NCI-H1436 (cell line): ENCODE results near the gene BCKDHB.
"Not testable (repeated sequence)": the region's sequence is repeated elsewhere in the genome, so short reads cannot be mapped to it uniquely, and the experiment has no call there.

Source experiments
- DNase-seq: peaks from one replicate; lab custom pipeline; 2025; lab: John Stamatoyannopoulos, UW

Gene BCKDHB

DNA sequence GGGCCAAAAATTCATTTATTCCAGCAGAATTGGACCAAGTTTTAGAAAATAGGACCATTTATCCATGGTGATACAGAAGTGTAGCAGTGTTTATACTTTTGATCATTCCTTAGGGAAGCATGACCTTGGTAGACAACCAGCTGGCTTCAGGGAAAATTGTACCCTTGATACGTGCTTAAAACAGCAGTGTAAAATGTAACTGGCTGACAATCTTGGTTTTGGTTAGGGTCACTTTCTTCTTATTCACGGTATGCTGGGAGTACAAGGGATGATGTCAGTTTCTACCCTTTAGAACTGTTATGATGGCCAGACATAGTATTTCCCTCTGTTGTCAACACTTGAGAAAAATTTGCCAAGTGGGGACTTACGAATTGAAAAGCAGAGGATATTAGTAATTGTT, 157.1 kb downstream of the BCKDHB start:
- no peak for DNase-seq

DNA sequence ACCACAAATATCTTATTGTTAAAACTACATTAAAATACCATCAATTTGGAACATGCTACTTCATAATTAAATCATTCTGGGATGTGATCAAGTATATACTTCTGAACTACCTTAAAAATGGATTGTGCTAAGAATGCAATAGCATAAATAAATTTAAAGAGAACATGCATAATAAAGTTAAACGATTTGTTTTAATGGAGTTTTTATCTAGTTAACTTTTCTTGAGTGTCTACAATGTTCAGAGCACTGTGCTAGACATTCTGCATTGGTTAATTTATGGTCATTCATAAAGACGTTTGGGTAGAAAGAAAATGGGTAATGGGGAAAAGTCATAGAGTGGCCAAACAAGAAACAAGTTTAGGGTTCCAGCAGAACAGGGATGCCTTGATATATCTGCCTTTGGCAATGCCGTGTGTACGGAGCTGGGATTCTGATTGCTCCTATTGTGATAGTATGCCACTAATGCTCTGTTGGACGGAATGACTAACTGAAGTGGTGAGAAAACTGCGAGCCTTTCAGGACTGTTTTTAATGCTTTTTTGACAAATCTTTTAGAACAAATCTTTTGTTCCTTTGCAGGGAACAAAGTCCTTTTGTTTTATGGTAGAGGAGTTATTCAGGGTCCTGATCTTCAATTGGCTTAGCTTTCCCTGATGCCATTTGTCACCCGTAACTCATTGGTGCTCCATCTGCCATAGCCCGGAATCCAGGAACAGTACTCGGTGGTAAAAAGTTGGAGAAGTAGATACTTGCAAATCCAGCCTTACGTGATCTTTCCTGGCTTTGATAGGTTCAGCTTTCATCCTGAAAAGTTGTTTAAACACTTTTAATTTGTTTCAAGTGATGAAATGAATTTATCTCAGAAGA, 162.6 kb downstream of the BCKDHB start:
- no peak for DNase-seq

DNA sequence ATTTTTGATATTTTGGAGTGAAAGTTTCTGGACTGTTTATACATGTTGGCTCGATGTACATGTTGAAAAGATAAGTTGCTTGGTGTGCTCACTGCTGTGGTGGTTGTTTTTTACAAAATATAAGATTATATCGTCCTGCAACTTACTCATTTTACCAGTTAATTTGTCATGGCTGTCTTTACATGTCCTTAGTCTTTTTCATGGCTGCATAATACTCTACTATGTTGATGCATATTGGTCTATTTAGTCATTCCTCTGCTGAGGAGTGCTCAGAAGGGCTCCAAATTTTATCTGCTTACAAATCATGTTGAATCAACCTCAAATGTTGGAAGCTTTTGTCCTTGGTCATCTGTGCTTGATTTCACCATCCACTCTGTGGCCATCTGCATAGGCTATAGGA, 164.6 kb downstream of the BCKDHB start:
- DNase-seq = no peak

DNA sequence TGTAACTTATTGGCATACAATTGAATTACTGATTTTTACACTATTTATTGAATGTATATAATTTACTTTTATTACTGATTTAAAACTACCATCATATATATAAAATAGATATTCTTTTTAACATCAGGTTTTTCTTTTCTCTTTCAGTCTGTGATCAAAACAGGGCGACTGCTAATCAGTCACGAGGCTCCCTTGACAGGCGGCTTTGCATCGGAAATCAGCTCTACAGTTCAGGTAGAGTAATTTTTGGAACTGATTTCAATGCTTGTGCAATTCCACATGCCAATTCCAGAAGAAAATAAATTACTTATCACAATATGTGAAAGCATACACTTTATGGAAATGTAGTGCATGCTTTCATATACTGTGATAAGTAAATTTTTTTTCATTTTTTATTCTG, 166.5 kb downstream of the BCKDHB start:
- no peak for DNase-seq

DNA sequence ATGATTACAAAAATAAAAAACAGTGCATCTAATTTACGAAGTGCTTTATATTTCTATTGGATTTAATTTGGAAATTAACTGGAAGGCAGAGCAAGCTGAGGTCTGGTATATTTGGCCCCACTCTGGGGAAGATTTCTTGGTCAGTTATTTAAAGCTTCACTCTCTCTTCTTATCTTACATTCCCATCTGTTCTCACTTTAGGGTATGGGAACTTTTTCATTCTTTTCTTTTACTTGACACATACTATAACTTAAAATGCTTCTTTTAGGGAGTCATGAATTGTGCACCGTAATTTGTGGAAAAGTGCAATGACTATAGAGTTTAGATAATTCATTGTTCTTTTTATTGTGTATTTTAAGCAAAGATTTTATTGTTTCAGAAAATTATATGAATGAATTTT, 170.4 kb downstream of the BCKDHB start:
- no peak for DNase-seq

DNA sequence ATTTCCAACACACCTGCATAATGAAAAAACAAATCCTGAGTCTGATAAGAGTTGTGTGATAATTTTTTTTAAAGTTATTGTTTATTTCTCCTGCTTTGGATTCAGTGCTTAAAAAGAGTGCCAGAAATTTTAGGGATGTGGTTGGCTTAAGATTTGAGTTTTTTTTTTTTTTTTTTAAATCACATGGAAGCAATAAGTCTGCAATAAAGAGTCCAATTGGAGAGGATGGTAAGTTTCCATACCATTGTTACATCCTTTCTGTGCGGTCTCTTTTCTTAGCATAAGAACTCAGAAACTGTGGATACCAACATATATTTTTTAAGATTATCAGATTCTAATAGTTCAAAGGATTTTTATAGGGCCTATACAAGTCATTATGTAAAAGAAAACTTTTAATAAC, 171.0 kb downstream of the BCKDHB start:
- no peak for DNase-seq

DNA sequence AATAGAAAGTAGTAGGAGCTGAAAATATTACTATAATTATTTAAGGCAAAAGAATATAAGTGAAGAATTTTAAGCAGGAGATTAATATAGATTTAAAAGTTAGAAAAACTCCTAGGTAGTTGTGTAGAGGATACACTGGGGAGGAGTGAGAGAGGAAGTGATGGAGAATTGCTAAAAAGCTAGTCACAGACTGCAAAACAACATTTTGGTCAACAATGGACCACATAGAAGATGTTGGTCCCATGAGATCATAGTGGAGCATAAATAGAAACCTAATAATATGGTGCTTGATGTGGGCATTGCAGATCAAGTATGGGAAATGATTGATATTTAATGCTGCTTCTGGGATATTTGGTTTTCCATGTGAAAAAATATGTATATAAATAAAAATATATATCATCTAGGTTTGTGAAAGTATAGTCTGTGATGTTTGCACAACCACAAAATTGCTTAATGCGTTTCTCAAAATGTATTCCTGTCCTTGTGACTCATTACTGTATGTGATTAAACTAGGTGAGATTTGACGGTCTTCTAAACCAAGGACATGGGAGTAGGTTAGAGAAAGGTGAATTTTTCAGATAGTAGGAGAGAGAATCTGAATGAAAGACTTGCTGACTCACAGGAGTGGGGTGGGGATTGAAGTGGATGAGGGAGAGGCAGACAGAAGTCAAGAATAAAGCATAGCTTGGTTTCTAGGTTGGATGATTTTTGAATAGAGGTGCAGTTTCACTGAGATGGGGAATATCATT, 174.0 kb downstream of the BCKDHB start:
- DNase-seq = no peak

DNA sequence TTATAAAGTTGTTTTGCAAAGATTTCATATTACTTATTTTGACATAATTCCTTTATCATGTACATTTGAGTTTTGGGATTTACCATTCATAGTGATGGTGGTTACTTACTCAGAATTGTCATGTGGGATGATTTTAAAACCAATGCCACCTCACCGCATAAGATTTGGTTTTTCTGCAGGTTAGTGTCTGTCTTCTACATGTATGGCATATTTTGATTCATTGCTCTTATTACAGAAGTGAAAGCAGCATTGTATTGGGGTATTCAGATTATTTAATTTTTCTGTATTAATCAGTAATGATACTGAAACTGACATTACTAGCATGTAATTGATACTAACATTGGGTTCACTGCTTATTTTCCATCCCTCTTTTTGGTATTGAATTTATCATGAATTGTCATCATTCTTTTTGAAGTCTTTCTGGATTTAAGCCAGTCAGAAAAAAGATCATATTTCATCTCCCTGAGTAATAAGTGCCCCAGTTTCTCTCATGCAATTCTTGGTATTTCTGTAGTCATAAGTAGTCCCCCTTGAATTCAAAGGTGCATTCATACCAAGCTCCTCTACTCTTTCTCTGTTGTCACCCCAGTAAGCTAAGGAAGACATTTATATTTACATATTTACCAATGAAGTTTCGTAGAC, 176.6 kb downstream of the BCKDHB start:
- no peak for DNase-seq

DNA sequence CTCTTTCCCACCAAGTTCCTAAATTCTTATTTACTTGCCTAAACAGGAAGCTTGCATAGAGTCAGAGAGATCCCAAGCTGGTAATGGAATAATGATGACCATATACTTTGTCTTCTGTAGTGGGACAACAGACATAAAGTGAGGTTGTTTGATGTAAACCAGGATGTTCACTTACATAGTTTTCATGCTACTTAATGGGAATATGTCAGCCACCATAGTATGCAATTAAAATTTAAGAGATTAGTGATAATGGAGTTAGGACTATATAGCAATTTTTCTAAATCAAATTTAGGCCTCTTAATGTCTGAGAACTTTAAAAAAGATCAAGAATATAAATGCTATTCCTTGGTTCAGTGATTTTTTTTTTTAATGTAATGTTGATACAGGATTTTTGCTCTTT, 180.6 kb downstream of the BCKDHB start:
- DNase-seq = no peak

DNA sequence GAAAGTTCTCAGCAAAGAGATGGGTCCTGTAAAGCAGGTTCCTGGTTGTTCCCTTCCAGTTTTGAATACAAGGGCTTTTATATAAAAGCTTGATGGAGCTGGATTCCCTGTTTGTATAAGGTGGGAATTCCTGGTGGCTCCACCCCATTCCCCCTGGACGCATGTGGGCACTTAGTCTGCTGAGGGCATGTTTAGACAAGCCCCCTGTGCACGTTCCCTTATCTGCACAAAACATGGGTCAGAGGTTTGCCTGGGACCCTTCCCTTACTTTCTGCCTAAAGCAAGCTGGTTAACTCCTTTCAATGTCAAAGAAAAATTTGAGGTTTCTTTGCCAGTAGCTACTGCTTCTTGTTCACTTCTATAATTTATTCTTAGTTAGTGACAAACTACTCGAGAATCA, 181.1 kb downstream of the BCKDHB start:
- no peak for DNase-seq

DNA sequence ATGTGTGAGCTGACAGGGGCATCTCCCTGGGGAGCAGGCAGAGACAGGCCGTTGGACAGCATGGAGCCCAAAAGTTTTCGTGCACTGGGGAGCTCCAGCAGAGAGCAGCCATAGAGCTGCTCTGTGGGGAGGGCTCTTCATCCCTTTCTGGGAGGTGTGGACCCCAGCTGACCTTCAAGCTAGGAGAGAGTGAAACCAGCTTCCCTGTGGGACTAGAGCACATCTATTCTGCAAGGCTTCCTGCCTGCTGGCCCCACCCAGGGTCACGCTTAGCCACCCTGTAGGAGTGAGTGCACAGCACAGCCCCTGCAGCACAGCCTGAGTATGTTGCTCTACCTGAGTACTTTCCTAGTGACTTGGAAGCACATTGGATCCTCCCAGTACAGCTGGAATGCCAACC, 183.3 kb downstream of the BCKDHB start:
- no peak for DNase-seq

DNA sequence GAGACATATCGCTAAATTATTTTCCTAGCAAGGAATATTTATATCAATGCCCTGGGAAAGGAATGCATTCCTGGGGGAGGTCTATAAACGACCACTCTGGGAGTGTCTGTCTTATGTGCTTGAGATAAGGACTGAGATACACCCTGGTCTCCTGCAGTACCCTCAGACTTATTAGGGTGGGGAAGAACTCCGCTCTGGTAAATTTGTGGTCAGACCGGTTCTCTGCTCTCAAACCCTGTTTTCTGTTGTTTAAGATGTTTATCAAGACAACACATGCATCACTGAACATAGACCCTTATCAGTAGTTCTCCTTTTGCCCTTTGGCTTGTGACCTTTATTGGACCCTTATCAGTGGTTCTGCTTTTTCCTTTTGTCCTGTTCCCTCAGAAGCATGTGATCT, 188.1 kb downstream of the BCKDHB start:
- not testable (repeated sequence) for DNase-seq

DNA sequence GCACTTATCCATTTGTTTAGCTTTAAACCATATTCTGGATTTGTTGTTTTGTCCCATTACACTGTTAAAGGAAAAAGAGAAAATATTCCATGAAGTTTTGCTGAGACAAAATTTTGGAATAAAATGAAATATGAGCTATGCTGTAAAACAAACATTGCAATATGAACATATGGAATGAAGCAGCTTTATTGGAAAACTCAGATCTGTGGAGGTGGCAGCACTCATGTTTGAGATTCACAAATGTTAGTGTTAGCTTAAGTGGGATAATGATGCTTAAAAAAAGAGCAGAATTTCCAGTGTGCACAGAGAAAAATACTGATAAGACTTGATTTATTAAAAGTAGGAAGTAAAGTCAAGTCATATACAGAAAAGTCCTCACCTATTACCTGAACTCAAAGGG, 196.2 kb downstream of the BCKDHB start:
- no peak for DNase-seq

DNA sequence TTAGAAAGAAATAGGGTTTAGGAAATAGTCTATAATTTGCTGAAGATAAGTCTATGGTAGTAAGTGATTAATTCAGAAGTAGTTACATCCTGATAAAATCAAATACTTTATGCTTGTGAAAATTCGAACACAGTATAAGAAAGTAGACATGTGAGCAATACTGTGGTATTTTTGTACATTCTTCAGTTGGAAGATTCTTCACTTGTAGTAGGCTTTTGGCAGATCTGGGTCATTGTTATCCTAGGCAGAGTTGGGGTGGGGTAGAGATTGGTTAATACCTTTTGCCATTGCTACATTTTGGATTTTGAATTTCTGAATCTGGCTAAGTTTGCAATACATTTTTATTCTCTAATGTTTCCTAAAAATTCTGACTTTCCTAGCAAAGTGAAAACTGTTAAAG, 197.5 kb downstream of the BCKDHB start:
- no peak for DNase-seq

DNA sequence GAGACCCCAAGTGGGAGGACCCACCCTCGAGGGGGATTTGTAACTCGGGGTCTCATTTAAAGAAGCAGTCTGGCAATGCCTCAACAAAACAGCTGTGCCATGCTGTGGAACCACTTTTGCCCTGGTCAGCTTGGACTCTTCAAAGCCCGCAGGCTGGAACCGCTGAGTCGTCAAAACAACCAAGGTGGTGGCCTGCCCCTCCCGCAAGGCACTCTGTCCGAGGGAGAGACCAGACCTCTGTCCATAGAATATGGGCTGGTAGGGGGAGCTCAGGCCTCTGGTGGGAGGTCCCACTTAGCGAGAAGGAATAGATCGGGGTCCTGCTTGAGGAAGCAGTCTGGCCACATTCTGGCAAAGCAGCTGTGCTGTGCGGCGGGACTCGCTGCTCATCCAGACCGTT, 208.1 kb downstream of the BCKDHB start:
- no peak for DNase-seq

DNA sequence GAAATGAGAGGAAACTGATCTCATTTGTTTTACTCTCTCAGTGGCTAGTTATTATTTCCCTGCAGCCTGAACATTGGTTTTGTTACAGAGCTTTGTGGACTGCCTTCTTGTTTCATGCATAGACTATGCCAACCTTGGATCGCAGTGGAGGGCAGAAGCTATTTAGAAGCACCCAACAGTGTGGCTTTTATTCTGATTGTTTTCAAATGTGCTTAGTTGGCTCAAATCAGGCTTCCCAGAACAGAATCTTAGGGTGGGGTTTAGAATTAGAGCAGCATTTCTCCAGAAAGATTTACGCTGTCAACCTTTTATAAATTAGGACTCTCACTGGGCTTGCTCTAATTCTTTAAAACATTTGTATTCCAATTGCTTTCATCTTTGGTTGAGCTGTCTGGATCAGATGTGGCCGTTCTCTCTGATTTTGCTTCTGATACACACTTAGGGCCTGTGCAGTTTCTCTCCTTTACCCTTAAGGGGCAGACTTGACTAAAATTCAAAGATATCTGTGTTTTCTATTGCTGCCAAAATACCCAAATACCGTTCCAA, 210.3 kb downstream of the BCKDHB start:
- no peak for DNase-seq

DNA sequence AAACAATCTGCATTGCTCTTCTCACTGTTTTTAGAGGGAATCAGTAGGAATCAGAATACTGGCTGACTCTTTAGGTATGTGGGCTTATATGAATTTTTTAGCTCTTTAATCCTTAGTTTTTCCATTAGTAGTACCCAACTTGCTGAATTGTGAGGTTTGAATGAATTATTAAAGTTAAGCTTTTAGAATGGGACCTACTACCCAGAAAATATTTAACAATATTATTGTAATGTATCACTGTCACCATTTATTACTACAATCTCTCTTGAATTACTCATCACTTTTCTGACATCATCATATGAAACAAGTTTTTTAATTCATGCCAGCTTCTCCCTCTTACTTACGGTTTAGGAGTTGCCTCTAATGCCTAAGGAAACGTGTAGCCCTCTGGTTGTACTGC, 212.7 kb downstream of the BCKDHB start:
- DNase-seq = no peak

DNA sequence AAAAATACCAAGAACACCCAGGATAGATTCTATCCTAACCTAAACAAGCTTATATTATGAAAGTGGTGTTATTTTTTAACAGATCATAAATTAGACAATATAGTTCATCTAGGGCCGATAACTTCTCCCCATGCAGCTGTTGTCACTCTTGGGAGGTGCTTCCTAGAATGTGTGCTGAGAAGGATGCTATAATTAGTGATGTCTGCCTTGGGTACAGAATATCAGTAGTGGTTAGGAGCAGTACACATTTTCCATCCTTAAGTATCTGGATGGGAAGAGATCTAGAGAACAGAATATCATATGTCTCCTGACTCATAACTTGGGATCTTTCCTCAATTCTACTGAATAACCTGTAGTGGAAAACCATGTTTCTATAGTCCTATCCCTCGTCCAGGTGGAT, 214.5 kb downstream of the BCKDHB start:
- no peak for DNase-seq

DNA sequence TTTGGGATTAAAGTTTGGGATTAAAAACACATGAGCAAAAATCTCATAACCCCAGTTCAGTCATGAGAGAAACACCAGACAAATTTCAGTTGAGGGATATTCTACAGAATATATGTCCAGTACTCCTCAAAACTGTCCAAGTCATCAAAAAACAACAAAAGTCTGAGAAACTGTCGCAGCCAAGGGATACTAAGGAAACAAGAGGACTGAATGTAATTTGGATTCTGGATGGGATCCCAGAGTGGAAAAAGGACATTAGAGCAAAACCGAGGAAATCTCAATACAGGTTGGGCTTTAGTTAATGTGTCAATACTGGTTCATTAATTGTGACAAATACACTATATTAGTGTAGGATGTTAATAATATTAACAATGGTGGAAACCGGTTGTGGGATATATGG, 219.3 kb downstream of the BCKDHB start:
- DNase-seq = no peak

DNA sequence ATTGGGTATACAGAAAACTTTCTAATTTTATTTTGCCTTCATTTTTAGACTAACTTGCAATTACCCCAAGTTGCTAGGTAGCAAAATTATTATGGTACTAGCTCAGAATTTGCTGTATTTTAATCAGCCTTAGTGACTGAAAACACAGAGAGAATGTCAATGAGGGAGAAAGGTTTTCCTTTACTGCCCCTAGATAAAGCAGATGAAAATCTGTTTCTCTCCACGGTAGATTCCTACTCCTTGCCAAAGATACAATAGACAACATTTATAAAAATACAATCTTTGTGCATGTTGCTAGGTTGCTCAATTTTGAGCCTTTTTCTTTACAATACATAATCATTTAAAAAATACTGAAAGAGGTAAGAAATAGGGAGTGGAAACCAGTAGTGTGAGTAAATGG, 222.2 kb downstream of the BCKDHB start:
- no peak for DNase-seq

DNA sequence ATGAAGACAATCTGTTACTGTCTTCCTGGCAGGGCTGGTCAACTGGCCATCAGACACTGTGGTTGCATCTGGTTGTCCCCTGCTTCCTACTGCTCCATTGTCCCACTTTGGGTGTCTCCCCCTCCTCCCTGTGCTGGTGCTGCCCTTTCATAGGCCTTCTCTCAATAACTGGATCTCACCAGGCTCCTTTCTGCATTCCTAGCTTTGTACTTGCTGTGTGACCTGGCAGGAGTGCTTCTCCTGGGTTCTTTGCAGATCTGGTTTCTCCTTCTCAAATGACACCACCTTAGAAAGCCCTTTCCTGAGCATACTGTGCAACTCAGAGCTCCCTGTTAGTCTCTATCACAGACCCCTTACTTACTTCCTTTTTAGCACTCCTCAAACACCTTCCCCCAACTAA, 223.0 kb downstream of the BCKDHB start:
- no peak for DNase-seq

DNA sequence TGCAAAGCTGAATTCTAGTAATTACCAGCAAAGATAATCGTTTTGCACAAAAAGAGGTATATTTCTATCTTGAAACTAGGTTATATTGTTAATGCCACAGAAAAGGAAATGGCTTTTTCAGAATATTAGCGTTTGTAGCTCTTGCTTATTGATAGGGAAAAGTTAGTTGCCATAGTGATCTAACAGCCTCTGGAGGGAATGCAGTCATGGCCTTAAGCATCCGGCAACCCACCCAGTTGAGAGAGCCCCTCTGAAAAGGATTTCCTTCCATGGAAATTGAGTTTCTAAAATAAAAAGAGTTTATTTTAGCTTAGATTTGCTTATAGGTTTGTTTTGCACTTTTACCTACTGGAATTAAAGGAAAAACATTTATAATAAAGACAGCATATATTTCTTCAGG, 224.5 kb downstream of the BCKDHB start:
- no peak for DNase-seq

DNA sequence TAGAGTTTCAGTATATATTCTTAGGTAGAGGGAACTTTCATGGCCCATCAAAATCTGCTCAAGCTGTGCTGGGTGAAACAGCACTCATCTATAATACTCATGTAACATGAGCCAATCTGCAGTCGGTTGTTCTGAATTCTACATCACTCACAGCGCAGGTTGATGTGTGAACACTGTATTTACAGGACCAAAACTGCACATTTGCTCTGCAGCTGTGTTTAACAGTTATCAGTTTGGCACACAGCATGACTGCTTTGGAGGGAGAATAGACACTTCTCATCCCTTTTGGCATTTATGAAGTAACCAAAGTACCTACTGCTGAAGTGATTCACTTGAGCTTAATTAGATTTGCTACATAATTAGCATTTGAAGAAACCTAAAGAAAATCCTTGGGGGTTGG, 225.1 kb downstream of the BCKDHB start:
- peak; percentile 45 for DNase-seq
